PC-9 (cell line): Measurements from ENCODE around the gene FCN1. TPM values are rescaled to one million over a fixed set of nuclear protein-coding genes. Genes with fewer than 3 reads are reported as not detected.

ENCODE experiments used
- BruUV-seq: library from RNA; stranded (reverse); fragments of 400-500 nt; replicated peaks from 2 replicates; lab custom pipeline; 2021; lab: Mats Ljungman, UMichigan
- CTCF ChIA-PET: fragments of 300-600 bp; sonication (Branson Sonifier 250); formaldehyde crosslinking; loops from one replicate; lab custom pipeline; 2022; ENCODE audit warnings: antibody characterized with exemption; lab: Charles Lee
- POLR2A ChIA-PET: fragments of 300-600 bp; sonication (Branson Sonifier 250); formaldehyde crosslinking; loops from one replicate; lab custom pipeline; 2022; ENCODE audit warnings: antibody characterized with exemption; ENCODE audit not compliant: unreplicated experiment; lab: Charles Lee
- DNase-seq, 2 experiments: peaks; one replicate each; pipeline versions ENCODE4 v3.0.0 to v3.0.0-alpha.2; 2015 to 2022; ENCODE audit warnings: mixed read lengths in 1 of 2
- H2AFZ ChIP-seq: fragments of 200-600 bp; sonication (generic); 2 replicates; pipeline ENCODE4 v1.8.1; 2017; ENCODE audit warnings: antibody characterized with exemption
- H3F3A ChIP-seq: fragments of 200-600 bp; sonication (generic); 2 replicates; pipeline ENCODE4 v1.8.1; 2017; ENCODE audit warnings: antibody characterized with exemption, mild to moderate bottlenecking, low read depth; ENCODE audit not compliant: insufficient read depth
- H3K27ac ChIP-seq: fragments of 200-600 bp; sonication (generic); 2 replicates; pipeline ENCODE4 v1.6.1; 2016; ENCODE audit warnings: mixed run types
- H3K27me3 ChIP-seq: fragments of 200-600 bp; sonication (generic); 2 replicates; pipeline ENCODE4 v1.6.1; 2016; ENCODE audit warnings: low read depth, mixed run types; ENCODE audit not compliant: insufficient read depth
- H3K36me3 ChIP-seq: fragments of 200-600 bp; sonication (generic); 2 replicates; pipeline ENCODE4 v1.6.1; 2016; ENCODE audit warnings: low read depth, mixed run types
- H3K4me1 ChIP-seq: fragments of 200-600 bp; sonication (generic); replicated peaks from 2 replicates; pipeline ENCODE4 v1.6.1; 2016; ENCODE audit warnings: mixed run types; ENCODE audit not compliant: insufficient read depth
- H3K4me2 ChIP-seq: fragments of 200-600 bp; sonication (generic); 2 replicates; pipeline ENCODE4 v1.6.1; 2017; ENCODE audit warnings: mixed run types
- H3K4me3 ChIP-seq: fragments of 200-600 bp; sonication (generic); 2 replicates; pipeline ENCODE4 v1.6.1; 2016; ENCODE audit warnings: mixed run types
- H3K79me2 ChIP-seq: fragments of 200-600 bp; sonication (generic); 2 replicates; pipeline ENCODE4 v1.6.1; 2017; ENCODE audit warnings: low read depth, mixed run types
- H3K9me2 ChIP-seq: fragments of 200-600 bp; sonication (generic); 2 replicates; pipeline ENCODE4 v1.8.1; 2017; ENCODE audit warnings: mild to moderate bottlenecking; ENCODE audit not compliant: insufficient read depth
- H3K9me3 ChIP-seq: fragments of 200-600 bp; sonication (generic); 2 replicates; pipeline ENCODE4 v1.8.1; 2016; ENCODE audit warnings: low read depth; ENCODE audit not compliant: insufficient read depth
- H4K20me1 ChIP-seq: fragments of 200-600 bp; sonication (generic); 2 replicates; pipeline ENCODE4 v1.8.1; 2017; ENCODE audit not compliant: insufficient read depth
- EZH2 ChIP-seq: fragments of 200-600 bp; sonication (generic); IDR thresholded peaks from 2 replicates; pipeline ENCODE4 v1.8.0; 2017; ENCODE audit warnings: antibody characterized with exemption, low read depth
- intact Hi-C: fragments of 100-400 bp; cut with micrococcal nuclease; formaldehyde crosslinking; loops from one replicate; pipeline ENCODE4 v1.10.0; 2022; ENCODE audit not compliant: unreplicated experiment
- total RNA-seq: library from RNA; stranded (reverse); gene quantifications from 2 replicates; pipeline ENCODE4 v1.2.3, GENCODE V29; 2021
- TF ChIP-seq, protein P1 (sequence below): fragments of 200-600 bp; sonication (generic); conservative IDR thresholded peaks from 2 replicates; pipeline ENCODE4 v1.6.1; 2017; ENCODE audit warnings: mixed run types, antibody characterized with exemption, mild to moderate bottlenecking, moderate library complexity

FCN1 gene
- total RNA-seq, 1 experiment from 2014 or later: not detected

DNA sequence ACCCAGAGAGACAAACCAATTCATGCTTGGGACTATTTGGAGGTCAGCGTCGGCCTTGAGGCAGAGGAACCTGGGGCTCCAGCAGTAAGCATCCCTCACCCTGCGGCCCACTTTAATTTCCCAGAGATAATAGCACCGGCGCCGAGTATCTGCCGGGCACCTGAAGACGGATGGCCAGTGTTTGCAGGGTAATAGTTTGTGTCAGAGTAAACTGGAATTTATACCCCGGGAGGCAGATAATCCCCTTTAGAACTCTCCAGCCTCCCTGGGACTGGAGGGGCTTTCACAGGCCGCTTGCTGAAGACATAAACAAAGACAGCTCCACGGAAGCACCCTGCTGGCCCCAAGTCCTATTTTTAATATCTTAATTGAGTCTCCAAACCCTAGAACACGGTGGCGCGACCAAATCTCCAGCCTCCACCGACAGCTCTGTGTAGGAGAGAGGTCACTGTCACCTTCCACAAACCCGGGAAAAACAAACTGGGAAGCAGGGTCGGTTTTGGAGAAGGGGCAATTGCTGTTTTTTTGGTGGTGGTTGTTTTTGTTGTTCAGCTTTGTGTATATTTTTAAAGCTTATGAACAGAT, 17.4 kb upstream of the FCN1 start:
- CTCF ChIA-PET: no interaction called here
- BruUV-seq: no TSS peak
- no peak for DNase-seq

DNA sequence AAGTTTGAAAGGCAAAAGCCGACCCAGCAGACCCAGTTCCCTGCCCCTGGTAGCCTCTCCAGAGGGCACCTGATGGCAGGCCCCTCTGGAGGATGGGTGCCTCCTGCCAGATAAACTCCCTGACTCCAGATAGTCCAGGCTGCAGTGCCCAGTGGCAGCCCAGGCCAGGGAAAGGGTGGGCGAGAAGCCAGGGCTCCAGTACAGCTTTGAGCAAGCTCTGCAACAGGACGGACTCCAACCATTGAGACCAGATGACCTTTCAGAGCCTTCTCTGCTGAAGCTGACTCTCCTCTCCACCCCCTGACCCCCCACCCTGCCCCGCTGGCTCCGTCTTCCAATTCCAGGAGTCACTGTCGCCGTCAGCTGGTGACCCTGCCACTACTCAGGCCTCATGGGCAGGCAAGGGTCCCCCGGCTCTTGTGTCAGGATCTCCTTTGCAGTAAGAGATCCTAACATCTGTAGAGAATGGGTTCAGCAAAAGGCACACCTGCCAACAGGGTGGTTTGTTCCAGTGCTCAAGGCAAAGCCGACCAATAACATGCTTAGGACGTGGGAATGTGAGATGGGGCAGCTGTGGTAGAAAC, 15.5 kb upstream of the FCN1 start:
- no peaks in the 10 kb centered on the region for H4K20me1 ChIP-seq
- no peak overlapping the region for H2AFZ ChIP-seq
- intact Hi-C loops: no loop called here
- no peak overlapping the region for H3K27ac ChIP-seq
- H3K4me3 ChIP-seq: no peak overlapping the region
- H3K9me3 ChIP-seq: no peaks in the 10 kb centered on the region
- POLR2A ChIA-PET: no interaction called here
- H3K79me2 ChIP-seq: no peaks in the 10 kb centered on the region
- H3K4me2 ChIP-seq: no peak overlapping the region
- no peaks in the 10 kb centered on the region for H3K36me3 ChIP-seq
- peaks cover 96% of the 10 kb centered on the region for H3K27me3 ChIP-seq
- H3F3A ChIP-seq: no peaks in the 10 kb centered on the region
- H3K9me2 ChIP-seq: no peaks in the 10 kb centered on the region
- no peak for DNase-seq
- H3K4me1 ChIP-seq: no peaks in the 10 kb centered on the region
- TF ChIP-seq EZH2: no peak
- TF ChIP-seq, protein P1, sequence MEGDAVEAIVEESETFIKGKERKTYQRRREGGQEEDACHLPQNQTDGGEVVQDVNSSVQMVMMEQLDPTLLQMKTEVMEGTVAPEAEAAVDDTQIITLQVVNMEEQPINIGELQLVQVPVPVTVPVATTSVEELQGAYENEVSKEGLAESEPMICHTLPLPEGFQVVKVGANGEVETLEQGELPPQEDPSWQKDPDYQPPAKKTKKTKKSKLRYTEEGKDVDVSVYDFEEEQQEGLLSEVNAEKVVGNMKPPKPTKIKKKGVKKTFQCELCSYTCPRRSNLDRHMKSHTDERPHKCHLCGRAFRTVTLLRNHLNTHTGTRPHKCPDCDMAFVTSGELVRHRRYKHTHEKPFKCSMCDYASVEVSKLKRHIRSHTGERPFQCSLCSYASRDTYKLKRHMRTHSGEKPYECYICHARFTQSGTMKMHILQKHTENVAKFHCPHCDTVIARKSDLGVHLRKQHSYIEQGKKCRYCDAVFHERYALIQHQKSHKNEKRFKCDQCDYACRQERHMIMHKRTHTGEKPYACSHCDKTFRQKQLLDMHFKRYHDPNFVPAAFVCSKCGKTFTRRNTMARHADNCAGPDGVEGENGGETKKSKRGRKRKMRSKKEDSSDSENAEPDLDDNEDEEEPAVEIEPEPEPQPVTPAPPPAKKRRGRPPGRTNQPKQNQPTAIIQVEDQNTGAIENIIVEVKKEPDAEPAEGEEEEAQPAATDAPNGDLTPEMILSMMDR: no peak
- BruUV-seq: no TSS peak
- CTCF ChIA-PET: no interaction called here

More for the DNA sequence above, 17.4 kb upstream of the FCN1 start:
- Histone ChIP-seq H3K79me2 (no peaks in the 10 kb centered on the region), H4K20me1 (no peaks in the 10 kb centered on the region), H3K36me3 (no peaks in the 10 kb centered on the region), H2AFZ (no peak overlapping the region), H3K4me3 (no peak overlapping the region), H3K27ac (no peak overlapping the region), H3K27me3 (peaks cover 96% of the 10 kb centered on the region), H3K4me1 (no peaks in the 10 kb centered on the region), H3K4me2 (no peak overlapping the region), H3K9me3 (no peaks in the 10 kb centered on the region), H3F3A (no peaks in the 10 kb centered on the region), H3K9me2 (no peaks in the 10 kb centered on the region)
- TF ChIP-seq, protein P1: no peak
- no peak; the same call in 1 of the 2 replicates for TF ChIP-seq EZH2
- intact Hi-C loops: no loop called here
- POLR2A ChIA-PET: no interaction called here

DNA sequence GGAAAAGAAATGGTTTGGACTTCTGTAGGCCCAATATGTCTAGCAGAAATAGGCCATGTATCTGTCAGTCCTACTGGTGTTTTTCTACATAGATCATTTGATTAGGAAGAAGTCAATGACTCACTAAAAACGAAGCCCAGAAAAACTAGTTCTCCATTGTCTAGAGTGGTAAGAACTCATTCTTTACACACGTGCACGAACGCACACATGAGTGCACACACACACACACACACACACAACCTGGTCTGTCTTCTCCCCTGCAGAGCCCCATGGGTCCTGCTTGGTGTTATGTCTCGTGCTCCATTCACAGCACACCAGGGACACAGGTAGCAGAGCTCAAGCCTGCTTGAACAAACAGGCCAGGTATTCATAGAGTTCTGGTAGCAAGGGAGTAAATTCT, 14.9 kb upstream of the FCN1 start:
- Histone ChIP-seq H2AFZ (no peak overlapping the region), H4K20me1 (no peaks in the 10 kb centered on the region), H3K36me3 (no peaks in the 10 kb centered on the region), H3K4me3 (no peak overlapping the region), H3K79me2 (no peaks in the 10 kb centered on the region), H3K27me3 (peaks cover 94% of the 10 kb centered on the region), H3K9me2 (no peaks in the 10 kb centered on the region), H3F3A (no peaks in the 10 kb centered on the region), H3K27ac (no peak overlapping the region), H3K9me3 (0 out of 2 replicates have a peak, but pooled peaks cover 2% of the 10 kb centered on the region), H3K4me2 (no peak overlapping the region), H3K4me1 (no peaks in the 10 kb centered on the region)
- no TSS peak for BruUV-seq
- intact Hi-C loops: no loop called here
- DNase-seq: no peak
- ChIA-PET POLR2A (no interaction called here), CTCF (no interaction called here)
- TF ChIP-seq EZH2: no peak
- TF ChIP-seq, protein P1: no peak
